Stomach (tissue), 4 donors: ENCODE data around the gene SH3PXD2A.

Experiments
- POLR2A ChIP-seq, 4 donors: fragments of 450-650 bp; IDR thresholded peaks; one replicate each; pipeline ENCODE4 v1.6.1; 2016; ENCODE audit warnings: antibody characterized with exemption in 4 of 4, control low read depth in 2 of 4, mild to moderate bottlenecking in 1 of 4, moderate library complexity in 1 of 4
- TF ChIP-seq, protein P1 (sequence below), 7 experiments: fragments of 450-650 bp in 4 of 7; fragments of 200-600 bp in 3 of 7; sonication (generic) in 3 of 7; IDR thresholded peaks; one replicate each; pipeline ENCODE4 v1.5.1; 2016 to 2019; ENCODE audit warnings: antibody characterized with exemption in 7 of 7, control low read depth in 2 of 7, mild to moderate bottlenecking in 1 of 7

DNA sequence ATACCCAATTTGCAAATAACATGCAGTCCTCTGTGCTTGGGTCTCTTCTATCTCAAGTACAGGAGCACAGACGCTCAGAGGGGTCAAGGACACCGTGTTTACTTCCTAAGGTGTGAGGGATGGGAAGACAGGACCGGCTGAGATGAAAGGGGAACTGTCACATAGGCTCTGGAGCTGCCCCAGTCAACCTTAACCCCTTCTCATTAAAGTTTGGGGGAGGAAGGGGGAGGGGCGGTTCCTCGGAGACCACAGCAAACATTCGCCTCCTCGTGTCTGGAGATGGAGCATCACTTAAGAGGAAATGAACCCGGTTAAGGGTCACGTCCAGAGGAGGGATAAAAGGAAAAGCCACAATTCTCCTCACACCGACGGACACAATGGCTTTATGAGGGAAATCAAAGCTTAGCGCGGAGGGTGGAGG lies 1.1 kb downstream of the SH3PXD2A start:
- TF ChIP-seq POLR2A (IDR thresholded peaks at IDR 0.05): no peak
- TF ChIP-seq, protein P1, sequence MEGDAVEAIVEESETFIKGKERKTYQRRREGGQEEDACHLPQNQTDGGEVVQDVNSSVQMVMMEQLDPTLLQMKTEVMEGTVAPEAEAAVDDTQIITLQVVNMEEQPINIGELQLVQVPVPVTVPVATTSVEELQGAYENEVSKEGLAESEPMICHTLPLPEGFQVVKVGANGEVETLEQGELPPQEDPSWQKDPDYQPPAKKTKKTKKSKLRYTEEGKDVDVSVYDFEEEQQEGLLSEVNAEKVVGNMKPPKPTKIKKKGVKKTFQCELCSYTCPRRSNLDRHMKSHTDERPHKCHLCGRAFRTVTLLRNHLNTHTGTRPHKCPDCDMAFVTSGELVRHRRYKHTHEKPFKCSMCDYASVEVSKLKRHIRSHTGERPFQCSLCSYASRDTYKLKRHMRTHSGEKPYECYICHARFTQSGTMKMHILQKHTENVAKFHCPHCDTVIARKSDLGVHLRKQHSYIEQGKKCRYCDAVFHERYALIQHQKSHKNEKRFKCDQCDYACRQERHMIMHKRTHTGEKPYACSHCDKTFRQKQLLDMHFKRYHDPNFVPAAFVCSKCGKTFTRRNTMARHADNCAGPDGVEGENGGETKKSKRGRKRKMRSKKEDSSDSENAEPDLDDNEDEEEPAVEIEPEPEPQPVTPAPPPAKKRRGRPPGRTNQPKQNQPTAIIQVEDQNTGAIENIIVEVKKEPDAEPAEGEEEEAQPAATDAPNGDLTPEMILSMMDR (IDR thresholded peaks at IDR 0.05): no peak
